ENCODE measurements around the gene DVL3.

DNA sequence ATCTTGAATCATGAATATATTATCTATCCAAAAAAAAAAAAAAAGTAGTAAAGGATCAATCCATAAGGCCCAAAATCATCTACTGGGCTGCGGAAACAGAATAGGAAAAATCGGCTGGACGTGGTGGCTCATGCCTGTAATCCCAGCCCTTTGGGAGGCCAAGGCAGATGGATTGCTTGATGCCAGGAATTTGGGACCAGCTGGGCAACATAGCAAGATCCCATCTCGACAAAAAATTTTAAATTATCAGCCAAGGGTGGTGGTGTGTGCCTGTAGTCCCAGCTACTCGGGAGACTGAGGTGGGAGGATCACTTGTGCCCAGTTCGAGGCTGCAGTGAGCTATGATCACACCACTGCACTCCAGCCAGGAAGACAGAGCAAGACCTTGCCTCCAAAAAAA is 6.1 kb upstream of the DVL3 start:
- TF ChIP-seq POLR2A (IDR thresholded peaks at IDR 0.05; ENCODE audit: borderline replicate concordance, extremely low read depth, insufficient read depth, insufficient read length) (no peak), EGR1 (IDR thresholded peaks at IDR 0.05; ENCODE audit: low read depth) (no peak), ELF1 (IDR thresholded peaks at IDR 0.05; ENCODE audit: borderline replicate concordance, low read depth) (no peak), ZFX (IDR thresholded peaks at IDR 0.05) (no peak), RAD21 (IDR thresholded peaks at IDR 0.05; ENCODE audit: low read depth) (no peak), POLR2AphosphoS5 (IDR thresholded peaks at IDR 0.05; ENCODE audit: low read depth, low read length) (no peak)
- TF ChIP-seq, protein P1, sequence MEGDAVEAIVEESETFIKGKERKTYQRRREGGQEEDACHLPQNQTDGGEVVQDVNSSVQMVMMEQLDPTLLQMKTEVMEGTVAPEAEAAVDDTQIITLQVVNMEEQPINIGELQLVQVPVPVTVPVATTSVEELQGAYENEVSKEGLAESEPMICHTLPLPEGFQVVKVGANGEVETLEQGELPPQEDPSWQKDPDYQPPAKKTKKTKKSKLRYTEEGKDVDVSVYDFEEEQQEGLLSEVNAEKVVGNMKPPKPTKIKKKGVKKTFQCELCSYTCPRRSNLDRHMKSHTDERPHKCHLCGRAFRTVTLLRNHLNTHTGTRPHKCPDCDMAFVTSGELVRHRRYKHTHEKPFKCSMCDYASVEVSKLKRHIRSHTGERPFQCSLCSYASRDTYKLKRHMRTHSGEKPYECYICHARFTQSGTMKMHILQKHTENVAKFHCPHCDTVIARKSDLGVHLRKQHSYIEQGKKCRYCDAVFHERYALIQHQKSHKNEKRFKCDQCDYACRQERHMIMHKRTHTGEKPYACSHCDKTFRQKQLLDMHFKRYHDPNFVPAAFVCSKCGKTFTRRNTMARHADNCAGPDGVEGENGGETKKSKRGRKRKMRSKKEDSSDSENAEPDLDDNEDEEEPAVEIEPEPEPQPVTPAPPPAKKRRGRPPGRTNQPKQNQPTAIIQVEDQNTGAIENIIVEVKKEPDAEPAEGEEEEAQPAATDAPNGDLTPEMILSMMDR (IDR thresholded peaks at IDR 0.05 in 2 of 3, conservative IDR thresholded peaks at IDR 0.05 in 1 of 3; ENCODE audit: borderline replicate concordance in 1 of 3, insufficient read depth in 1 of 3, low read depth in 2 of 3, low read length in 2 of 3), result no peak
- TF ChIP-seq, protein P2, sequence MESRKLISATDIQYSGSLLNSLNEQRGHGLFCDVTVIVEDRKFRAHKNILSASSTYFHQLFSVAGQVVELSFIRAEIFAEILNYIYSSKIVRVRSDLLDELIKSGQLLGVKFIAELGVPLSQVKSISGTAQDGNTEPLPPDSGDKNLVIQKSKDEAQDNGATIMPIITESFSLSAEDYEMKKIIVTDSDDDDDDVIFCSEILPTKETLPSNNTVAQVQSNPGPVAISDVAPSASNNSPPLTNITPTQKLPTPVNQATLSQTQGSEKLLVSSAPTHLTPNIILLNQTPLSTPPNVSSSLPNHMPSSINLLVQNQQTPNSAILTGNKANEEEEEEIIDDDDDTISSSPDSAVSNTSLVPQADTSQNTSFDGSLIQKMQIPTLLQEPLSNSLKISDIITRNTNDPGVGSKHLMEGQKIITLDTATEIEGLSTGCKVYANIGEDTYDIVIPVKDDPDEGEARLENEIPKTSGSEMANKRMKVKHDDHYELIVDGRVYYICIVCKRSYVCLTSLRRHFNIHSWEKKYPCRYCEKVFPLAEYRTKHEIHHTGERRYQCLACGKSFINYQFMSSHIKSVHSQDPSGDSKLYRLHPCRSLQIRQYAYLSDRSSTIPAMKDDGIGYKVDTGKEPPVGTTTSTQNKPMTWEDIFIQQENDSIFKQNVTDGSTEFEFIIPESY (IDR thresholded peaks at IDR 0.05; ENCODE audit: extremely low read depth, insufficient replicate concordance, low read length), result no peak
